Measurements from ENCODE around the gene DBF4B. TPM values are rescaled to one million over a fixed set of nuclear protein-coding genes. Genes with fewer than 3 reads are reported as not detected.

DBF4B gene
- total RNA-seq, 1 donor from 2014 or later, result 16.4 TPM

DNA sequence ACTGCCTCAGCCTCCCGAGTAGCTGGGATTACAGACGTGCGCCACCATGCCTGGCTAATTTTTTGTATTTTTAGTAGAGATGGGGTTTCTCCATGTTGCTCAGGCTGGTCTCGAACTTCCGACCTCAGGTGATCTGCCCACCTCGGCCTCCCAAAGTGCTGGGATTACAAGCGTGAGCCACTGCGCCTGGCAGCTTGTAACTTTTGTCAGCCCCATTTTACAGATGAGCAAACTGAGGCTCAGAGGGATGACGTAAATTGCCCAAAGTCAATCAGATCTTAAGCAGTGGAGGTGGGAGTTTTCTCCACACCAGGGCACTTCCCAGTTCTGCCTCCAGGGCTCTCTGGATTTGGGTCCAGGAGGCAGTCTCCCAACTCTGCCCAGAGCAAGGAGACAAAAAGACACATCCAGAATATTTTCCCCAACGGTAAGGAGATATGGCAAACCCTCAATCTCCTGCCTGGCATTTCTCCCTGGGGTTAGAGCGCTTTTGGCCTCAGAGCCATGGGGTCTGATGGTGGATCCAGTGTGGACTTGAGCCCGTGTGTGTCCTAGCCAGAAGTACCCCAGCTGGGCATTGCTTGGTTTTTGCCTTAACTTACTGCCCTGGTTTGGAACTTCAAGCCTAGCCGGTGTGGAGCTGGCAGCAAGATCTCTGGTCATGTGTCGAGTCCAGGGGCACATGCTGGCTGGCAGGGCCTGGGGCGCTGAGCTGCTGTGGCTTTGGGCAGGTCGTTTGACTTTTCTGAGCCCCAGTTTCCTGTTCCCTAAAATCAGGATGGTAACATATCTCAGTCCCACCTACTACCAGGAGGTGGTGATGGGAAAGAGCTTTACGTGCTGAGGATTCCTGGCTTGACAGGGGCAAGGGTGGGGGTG lies 53.7 kb downstream of the DBF4B start:
- no peaks in the 10 kb centered on the region for H3K9me3 Mint-ChIP-seq (ENCODE audit: unreplicated experiment)
- H3K36me3 Mint-ChIP-seq (ENCODE audit: low read depth, unreplicated experiment), result no peaks in the 10 kb centered on the region
- TF ChIP-seq, protein P1, sequence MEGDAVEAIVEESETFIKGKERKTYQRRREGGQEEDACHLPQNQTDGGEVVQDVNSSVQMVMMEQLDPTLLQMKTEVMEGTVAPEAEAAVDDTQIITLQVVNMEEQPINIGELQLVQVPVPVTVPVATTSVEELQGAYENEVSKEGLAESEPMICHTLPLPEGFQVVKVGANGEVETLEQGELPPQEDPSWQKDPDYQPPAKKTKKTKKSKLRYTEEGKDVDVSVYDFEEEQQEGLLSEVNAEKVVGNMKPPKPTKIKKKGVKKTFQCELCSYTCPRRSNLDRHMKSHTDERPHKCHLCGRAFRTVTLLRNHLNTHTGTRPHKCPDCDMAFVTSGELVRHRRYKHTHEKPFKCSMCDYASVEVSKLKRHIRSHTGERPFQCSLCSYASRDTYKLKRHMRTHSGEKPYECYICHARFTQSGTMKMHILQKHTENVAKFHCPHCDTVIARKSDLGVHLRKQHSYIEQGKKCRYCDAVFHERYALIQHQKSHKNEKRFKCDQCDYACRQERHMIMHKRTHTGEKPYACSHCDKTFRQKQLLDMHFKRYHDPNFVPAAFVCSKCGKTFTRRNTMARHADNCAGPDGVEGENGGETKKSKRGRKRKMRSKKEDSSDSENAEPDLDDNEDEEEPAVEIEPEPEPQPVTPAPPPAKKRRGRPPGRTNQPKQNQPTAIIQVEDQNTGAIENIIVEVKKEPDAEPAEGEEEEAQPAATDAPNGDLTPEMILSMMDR (IDR thresholded peaks at IDR 0.05; ENCODE audit: unreplicated experiment), result peak; percentile 37
- peaks cover 8% of the 10 kb centered on the region for H3K27me3 Mint-ChIP-seq (ENCODE audit: unreplicated experiment)
- no peak overlapping the region for H3K27ac Mint-ChIP-seq (ENCODE audit: unreplicated experiment)
- H3K4me1 Mint-ChIP-seq (ENCODE audit: unreplicated experiment), result no peaks in the 10 kb centered on the region
- H3K4me3 Mint-ChIP-seq (ENCODE audit: unreplicated experiment), result no peak overlapping the region
- DNase-seq (ENCODE audit: low spot score), result no peak

DNA sequence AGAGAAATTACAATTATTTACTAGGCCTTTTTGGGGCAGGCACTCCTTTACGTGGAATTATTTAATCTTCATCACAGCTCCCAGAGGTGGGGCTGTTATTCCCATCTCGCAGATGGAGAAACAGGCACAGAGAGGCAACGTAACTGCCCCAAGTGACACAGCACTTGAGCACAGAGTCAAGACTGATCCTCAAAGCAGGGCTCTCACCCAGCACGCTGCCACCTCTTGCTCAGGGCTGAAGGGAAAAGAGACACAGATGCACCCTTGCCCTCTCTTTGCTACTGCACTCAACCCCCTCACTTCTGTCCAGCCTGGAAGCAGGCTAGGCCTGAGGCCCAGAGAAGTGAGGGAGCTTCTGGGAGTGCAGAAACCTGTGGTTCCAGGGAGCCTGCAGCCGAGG lies 54.7 kb downstream of the DBF4B start:
- TF ChIP-seq, protein P1 (IDR thresholded peaks at IDR 0.05; ENCODE audit: unreplicated experiment), result no peak
- DNase-seq (ENCODE audit: low spot score), result no peak
- H3K9me3 Mint-ChIP-seq (ENCODE audit: unreplicated experiment), result no peaks in the 10 kb centered on the region
- H3K4me1 Mint-ChIP-seq (ENCODE audit: unreplicated experiment), result no peaks in the 10 kb centered on the region
- H3K27me3 Mint-ChIP-seq (ENCODE audit: unreplicated experiment), result peaks cover 7% of the 10 kb centered on the region
- H3K27ac Mint-ChIP-seq (ENCODE audit: unreplicated experiment), result no peak overlapping the region
- H3K4me3 Mint-ChIP-seq (ENCODE audit: unreplicated experiment), result no peak overlapping the region
- no peaks in the 10 kb centered on the region for H3K36me3 Mint-ChIP-seq (ENCODE audit: low read depth, unreplicated experiment)

DNA sequence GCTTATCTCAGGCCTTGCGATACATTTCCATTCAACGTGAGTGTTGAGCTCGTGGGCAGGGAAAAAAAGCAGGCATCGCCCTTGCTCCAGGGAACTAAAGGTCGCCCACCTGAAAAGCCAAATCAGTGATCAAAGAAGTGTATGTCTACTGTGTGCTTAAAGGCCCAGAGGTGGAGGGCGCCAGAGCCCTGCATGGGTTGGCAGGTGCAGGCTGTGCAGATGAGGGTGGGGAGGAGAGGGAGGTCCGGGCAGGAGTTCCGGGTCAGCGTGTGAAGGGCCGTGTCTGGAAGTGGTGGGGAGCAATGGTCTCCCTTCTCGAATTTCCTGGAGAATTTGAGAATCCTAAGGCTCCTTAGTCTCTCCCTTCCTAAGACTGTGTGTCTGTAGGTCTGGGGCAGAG lies 57.5 kb downstream of the DBF4B start:
- H3K27ac Mint-ChIP-seq (ENCODE audit: unreplicated experiment), result no peak overlapping the region
- H3K27me3 Mint-ChIP-seq (ENCODE audit: unreplicated experiment), result peaks cover 4% of the 10 kb centered on the region
- H3K9me3 Mint-ChIP-seq (ENCODE audit: unreplicated experiment), result no peaks in the 10 kb centered on the region
- H3K36me3 Mint-ChIP-seq (ENCODE audit: low read depth, unreplicated experiment), result no peaks in the 10 kb centered on the region
- TF ChIP-seq, protein P1 (IDR thresholded peaks at IDR 0.05; ENCODE audit: unreplicated experiment), result no peak
- DNase-seq (ENCODE audit: low spot score), result no peak
- no peak overlapping the region for H3K4me3 Mint-ChIP-seq (ENCODE audit: unreplicated experiment)
- H3K4me1 Mint-ChIP-seq (ENCODE audit: unreplicated experiment), result no peaks in the 10 kb centered on the region

DNA sequence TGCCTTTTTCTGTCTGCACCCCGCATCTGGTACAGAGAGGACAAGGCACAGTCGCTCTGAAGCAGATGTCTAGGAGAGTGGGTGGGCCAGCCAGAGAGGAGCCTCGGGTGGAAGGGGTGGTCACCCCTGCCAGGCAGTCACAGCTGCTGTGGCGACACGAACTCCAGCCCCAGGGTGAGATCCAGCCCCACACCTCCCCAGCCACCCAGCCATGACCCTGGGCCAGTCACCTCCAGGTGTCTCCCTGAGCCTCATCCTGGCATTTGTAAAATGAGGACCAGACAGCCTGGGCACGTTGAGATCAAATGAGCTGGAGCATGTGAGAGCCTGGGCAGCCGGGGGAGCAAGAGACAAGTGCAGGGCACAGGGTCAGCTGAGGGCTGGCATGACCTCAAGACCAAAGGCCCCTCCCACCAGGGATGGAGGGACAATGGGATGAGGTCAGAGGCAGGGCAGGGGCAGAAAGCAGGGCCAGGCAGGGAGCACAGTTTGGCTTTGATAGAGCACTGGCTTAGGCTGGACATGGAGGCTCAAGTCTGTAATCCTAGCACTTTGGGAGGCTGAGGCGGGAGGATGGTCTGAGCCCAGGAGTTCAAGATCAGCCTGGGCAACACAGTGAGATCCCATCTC lies 58.1 kb downstream of the DBF4B start:
- Mint-ChIP-seq H3K36me3 (ENCODE audit: low read depth, unreplicated experiment) (no peaks in the 10 kb centered on the region), H3K4me1 (ENCODE audit: unreplicated experiment) (no peaks in the 10 kb centered on the region), H3K27ac (ENCODE audit: unreplicated experiment) (no peak overlapping the region), H3K27me3 (ENCODE audit: unreplicated experiment) (peaks cover 2% of the 10 kb centered on the region), H3K4me3 (ENCODE audit: unreplicated experiment) (no peak overlapping the region), H3K9me3 (ENCODE audit: unreplicated experiment) (no peaks in the 10 kb centered on the region)
- TF ChIP-seq, protein P1 (IDR thresholded peaks at IDR 0.05; ENCODE audit: unreplicated experiment), result no peak
- DNase-seq (ENCODE audit: low spot score), result no peak

DNA sequence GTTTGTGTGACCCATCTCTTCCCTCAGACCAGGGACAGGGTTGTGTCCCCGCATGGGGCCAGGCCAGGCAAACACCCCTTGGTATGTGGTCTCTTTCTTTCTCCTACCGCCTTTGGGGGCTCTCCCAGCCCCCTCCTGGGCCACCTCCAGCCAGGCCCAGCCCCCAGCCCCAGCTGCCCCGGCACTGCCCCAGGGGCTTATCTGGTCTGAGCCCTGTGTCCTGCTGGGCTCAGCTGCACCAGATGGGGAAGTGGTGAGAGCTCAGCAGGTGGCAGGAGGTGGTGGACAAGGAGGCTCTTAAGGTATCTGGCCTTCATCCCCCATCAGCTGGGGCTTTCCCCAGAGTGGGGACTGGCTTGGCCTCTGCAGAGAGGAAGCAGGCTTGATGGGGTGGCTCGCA lies 59.0 kb downstream of the DBF4B start:
- DNase-seq (ENCODE audit: low spot score), result no peak
- H3K36me3 Mint-ChIP-seq (ENCODE audit: low read depth, unreplicated experiment), result no peaks in the 10 kb centered on the region
- H3K4me3 Mint-ChIP-seq (ENCODE audit: unreplicated experiment), result no peak overlapping the region
- peaks cover 2% of the 10 kb centered on the region for H3K27me3 Mint-ChIP-seq (ENCODE audit: unreplicated experiment)
- no peaks in the 10 kb centered on the region for H3K9me3 Mint-ChIP-seq (ENCODE audit: unreplicated experiment)
- no peaks in the 10 kb centered on the region for H3K4me1 Mint-ChIP-seq (ENCODE audit: unreplicated experiment)
- TF ChIP-seq, protein P1 (IDR thresholded peaks at IDR 0.05; ENCODE audit: unreplicated experiment), result no peak
- H3K27ac Mint-ChIP-seq (ENCODE audit: unreplicated experiment), result no peak overlapping the region

All from endothelial cell (in vitro differentiated cells).